ENCODE data around the gene SLC15A1.

SLC15A1 gene

GRCh38 chr13:98678741-98679140 is 73.7 kb downstream of the SLC15A1 start:
- Mint-ChIP-seq H3K4me3 (no peak overlapping the region), H3K36me3 (ENCODE audit: low read depth) (no peaks in the 10 kb centered on the region), H3K4me1 (ENCODE audit: low read depth) (no peaks in the 10 kb centered on the region), H3K27me3 (ENCODE audit: low read depth) (peaks cover 8% of the 10 kb centered on the region), H3K9me3 (no peaks in the 10 kb centered on the region), H3K27ac (no peak overlapping the region)

- Mint-ChIP-seq H3K36me3 (ENCODE audit: low read depth) (no peaks in the 10 kb centered on the region), H3K4me1 (ENCODE audit: low read depth) (peaks cover 1% of the 10 kb centered on the region), H3K27me3 (ENCODE audit: low read depth) (peaks cover 4% of the 10 kb centered on the region), H3K27ac (no peak overlapping the region), H3K4me3 (no peak overlapping the region), H3K9me3 (no peaks in the 10 kb centered on the region)
Observed at GRCh38 chr13:98677398-98677797, 75.1 kb downstream of the SLC15A1 start.

GRCh38 chr13:98676239-98676638 is 76.2 kb downstream of the SLC15A1 start:
- peaks cover 4% of the 10 kb centered on the region for H3K27me3 Mint-ChIP-seq (ENCODE audit: low read depth)
- H3K9me3 Mint-ChIP-seq, result no peaks in the 10 kb centered on the region
- H3K36me3 Mint-ChIP-seq (ENCODE audit: low read depth), result no peaks in the 10 kb centered on the region
- peaks cover 1% of the 10 kb centered on the region for H3K4me1 Mint-ChIP-seq (ENCODE audit: low read depth)
- no peak overlapping the region for H3K27ac Mint-ChIP-seq
- H3K4me3 Mint-ChIP-seq, result no peak overlapping the region

- no peak overlapping the region for H3K4me3 Mint-ChIP-seq
- H3K27me3 Mint-ChIP-seq (ENCODE audit: low read depth), result peaks cover 4% of the 10 kb centered on the region
- no peaks in the 10 kb centered on the region for H3K36me3 Mint-ChIP-seq (ENCODE audit: low read depth)
- no peaks in the 10 kb centered on the region for H3K9me3 Mint-ChIP-seq
- H3K27ac Mint-ChIP-seq, result no peak overlapping the region
- peaks cover 1% of the 10 kb centered on the region for H3K4me1 Mint-ChIP-seq (ENCODE audit: low read depth)
Observed at GRCh38 chr13:98675837-98676236, 76.6 kb downstream of the SLC15A1 start.

GRCh38 chr13:98675066-98675465 is 77.4 kb downstream of the SLC15A1 start:
- Mint-ChIP-seq H3K4me3 (no peak overlapping the region), H3K9me3 (no peaks in the 10 kb centered on the region), H3K4me1 (ENCODE audit: low read depth) (peaks cover 1% of the 10 kb centered on the region), H3K36me3 (ENCODE audit: low read depth) (no peaks in the 10 kb centered on the region), H3K27me3 (ENCODE audit: low read depth) (peaks cover 4% of the 10 kb centered on the region), H3K27ac (no peak overlapping the region)

GRCh38 chr13:98672947-98673613 is 79.4 kb downstream of the SLC15A1 start:
- Mint-ChIP-seq H3K27ac (no peak overlapping the region), H3K36me3 (ENCODE audit: low read depth) (no peaks in the 10 kb centered on the region), H3K27me3 (ENCODE audit: low read depth) (peaks cover 10% of the 10 kb centered on the region), H3K9me3 (no peaks in the 10 kb centered on the region), H3K4me3 (no peak overlapping the region), H3K4me1 (ENCODE audit: low read depth) (peaks cover 1% of the 10 kb centered on the region)

GRCh38 chr13:98668155-98668554 is 84.3 kb downstream of the SLC15A1 start:
- Mint-ChIP-seq H3K36me3 (ENCODE audit: low read depth) (no peaks in the 10 kb centered on the region), H3K4me3 (no peak overlapping the region), H3K9me3 (no peaks in the 10 kb centered on the region), H3K27me3 (ENCODE audit: low read depth) (peaks cover 20% of the 10 kb centered on the region), H3K4me1 (ENCODE audit: low read depth) (peaks cover 11% of the 10 kb centered on the region), H3K27ac (no peak overlapping the region)

- Mint-ChIP-seq H3K4me3 (no peak overlapping the region), H3K27ac (no peak overlapping the region), H3K27me3 (ENCODE audit: low read depth) (peaks cover 20% of the 10 kb centered on the region), H3K4me1 (ENCODE audit: low read depth) (peaks cover 9% of the 10 kb centered on the region), H3K9me3 (no peaks in the 10 kb centered on the region), H3K36me3 (ENCODE audit: low read depth) (no peaks in the 10 kb centered on the region)
Observed at GRCh38 chr13:98665638-98665995, 86.9 kb downstream of the SLC15A1 start.

- Mint-ChIP-seq H3K9me3 (no peaks in the 10 kb centered on the region), H3K4me3 (no peak overlapping the region), H3K4me1 (ENCODE audit: low read depth) (peaks cover 9% of the 10 kb centered on the region), H3K27ac (no peak overlapping the region), H3K36me3 (ENCODE audit: low read depth) (no peaks in the 10 kb centered on the region), H3K27me3 (ENCODE audit: low read depth) (peaks cover 20% of the 10 kb centered on the region)
Observed at GRCh38 chr13:98664924-98665637, 87.4 kb downstream of the SLC15A1 start.

GRCh38 chr13:98664510-98664909 is 88.0 kb downstream of the SLC15A1 start:
- peaks cover 18% of the 10 kb centered on the region for H3K27me3 Mint-ChIP-seq (ENCODE audit: low read depth)

GRCh38 chr13:98664047-98664446 is 88.4 kb downstream of the SLC15A1 start:
- Mint-ChIP-seq H3K36me3 (ENCODE audit: low read depth) (no peaks in the 10 kb centered on the region), H3K4me3 (no peak overlapping the region), H3K9me3 (no peaks in the 10 kb centered on the region), H3K27me3 (ENCODE audit: low read depth) (peaks cover 14% of the 10 kb centered on the region), H3K27ac (peak overlapping the region; percentile 46), H3K4me1 (ENCODE audit: low read depth) (peaks cover 9% of the 10 kb centered on the region)

More at GRCh38 chr13:98664510-98664909, 88.0 kb downstream of the SLC15A1 start:
- Mint-ChIP-seq H3K9me3 (no peaks in the 10 kb centered on the region), H3K4me1 (ENCODE audit: low read depth) (peaks cover 9% of the 10 kb centered on the region), H3K4me3 (no peak overlapping the region), H3K36me3 (ENCODE audit: low read depth) (no peaks in the 10 kb centered on the region), H3K27ac (no peak overlapping the region)

GRCh38 chr13:98658131-98658530 is 94.3 kb downstream of the SLC15A1 start:
- no peaks in the 10 kb centered on the region for H3K36me3 Mint-ChIP-seq (ENCODE audit: low read depth)

GRCh38 chr13:98657506-98658085 is 94.9 kb downstream of the SLC15A1 start:
- no peak overlapping the region for H3K27ac Mint-ChIP-seq
- H3K9me3 Mint-ChIP-seq, result no peaks in the 10 kb centered on the region
- H3K36me3 Mint-ChIP-seq (ENCODE audit: low read depth), result no peaks in the 10 kb centered on the region
- H3K27me3 Mint-ChIP-seq (ENCODE audit: low read depth), result no peaks in the 10 kb centered on the region
- H3K4me3 Mint-ChIP-seq, result no peak overlapping the region
- peaks cover 2% of the 10 kb centered on the region for H3K4me1 Mint-ChIP-seq (ENCODE audit: low read depth)

More at GRCh38 chr13:98658131-98658530, 94.3 kb downstream of the SLC15A1 start:
- Mint-ChIP-seq H3K27ac (no peak overlapping the region), H3K9me3 (no peaks in the 10 kb centered on the region), H3K4me3 (no peak overlapping the region), H3K27me3 (ENCODE audit: low read depth) (no peaks in the 10 kb centered on the region), H3K4me1 (ENCODE audit: low read depth) (peaks cover 2% of the 10 kb centered on the region)

- Mint-ChIP-seq H3K4me1 (ENCODE audit: low read depth) (peaks cover 2% of the 10 kb centered on the region), H3K27me3 (ENCODE audit: low read depth) (no peaks in the 10 kb centered on the region), H3K9me3 (no peaks in the 10 kb centered on the region), H3K27ac (no peak overlapping the region), H3K4me3 (no peak overlapping the region), H3K36me3 (ENCODE audit: low read depth) (no peaks in the 10 kb centered on the region)
Observed at GRCh38 chr13:98656223-98656622, 96.2 kb downstream of the SLC15A1 start.

GRCh38 chr13:98653463-98653985 is 98.9 kb downstream of the SLC15A1 start:
- H3K27me3 Mint-ChIP-seq (ENCODE audit: low read depth), result no peaks in the 10 kb centered on the region
- peaks cover 2% of the 10 kb centered on the region for H3K4me1 Mint-ChIP-seq (ENCODE audit: low read depth)
- H3K36me3 Mint-ChIP-seq (ENCODE audit: low read depth), result no peaks in the 10 kb centered on the region
- H3K9me3 Mint-ChIP-seq, result no peaks in the 10 kb centered on the region
- no peak overlapping the region for H3K4me3 Mint-ChIP-seq
- H3K27ac Mint-ChIP-seq, result no peak overlapping the region
